HS-5 (cell line): ENCODE data around the gene TANGO6.

Experiments
- DNase-seq: peaks from one replicate; pipeline ENCODE4 v3.0.0-alpha.2; 2012; ENCODE audit warnings: low read depth

The TANGO6 gene

DNA sequence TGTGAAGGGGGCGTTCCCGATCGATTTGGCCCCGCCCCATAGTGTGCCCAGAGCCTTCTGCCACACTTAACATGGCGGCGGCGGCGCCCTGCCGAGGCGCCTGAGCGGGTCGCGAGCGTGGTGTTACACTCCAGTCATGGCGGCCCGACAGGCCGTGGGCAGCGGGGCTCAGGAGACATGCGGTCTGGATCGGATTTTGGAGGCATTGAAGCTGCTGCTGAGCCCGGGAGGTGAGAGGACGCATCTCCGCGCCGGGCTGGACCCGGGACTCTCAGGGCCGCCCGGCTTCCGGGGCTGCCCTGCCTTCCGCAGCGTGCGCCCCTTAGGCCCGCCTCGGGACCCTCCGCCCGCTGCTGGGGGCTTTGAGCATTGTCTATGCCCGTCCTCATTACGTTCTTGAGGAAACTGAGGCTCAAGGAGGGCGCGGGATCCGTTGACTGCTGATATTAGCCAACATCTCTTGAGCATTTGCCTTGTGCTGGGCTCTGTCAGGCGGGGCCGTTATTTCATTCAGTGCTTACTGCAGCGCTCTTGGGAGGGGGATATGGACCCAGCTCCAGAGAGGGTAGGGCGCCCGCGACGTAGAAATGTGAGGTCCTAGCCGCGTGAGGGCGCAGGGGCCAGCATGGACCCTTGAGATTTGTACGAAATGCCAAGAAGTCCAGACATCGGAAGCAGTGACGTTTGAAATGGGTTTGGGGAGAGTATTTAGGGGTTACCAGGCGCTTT lies at the start of gene TANGO6:
Gene TANGO6, plus strand, starts transcription at position 50 of the 729 bp plus-strand sequence. Its CDS starts 87 bp downstream, at position 137.
- peak; percentile 20 for DNase-seq

DNA sequence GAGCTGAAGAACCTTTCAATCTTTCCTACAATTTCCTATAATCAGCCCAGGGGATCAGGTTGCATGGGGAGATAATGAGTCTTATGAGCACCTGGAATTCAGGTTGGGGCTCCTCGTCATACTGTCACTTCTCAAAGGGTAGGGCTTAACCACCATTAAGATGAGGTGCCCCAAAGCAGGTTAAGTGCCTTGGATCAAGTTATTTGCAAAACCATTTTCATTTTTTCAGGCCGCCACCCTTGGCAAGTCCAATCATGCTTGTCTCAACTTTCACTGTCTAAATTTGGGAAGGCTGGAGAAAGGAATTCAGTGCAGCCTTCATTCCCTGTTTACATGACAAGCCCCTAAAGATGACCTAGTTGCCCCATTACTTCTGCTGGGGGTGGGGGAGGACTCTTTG lies 44.9 kb upstream of the TANGO6 start:
- DNase-seq, result no peak

DNA sequence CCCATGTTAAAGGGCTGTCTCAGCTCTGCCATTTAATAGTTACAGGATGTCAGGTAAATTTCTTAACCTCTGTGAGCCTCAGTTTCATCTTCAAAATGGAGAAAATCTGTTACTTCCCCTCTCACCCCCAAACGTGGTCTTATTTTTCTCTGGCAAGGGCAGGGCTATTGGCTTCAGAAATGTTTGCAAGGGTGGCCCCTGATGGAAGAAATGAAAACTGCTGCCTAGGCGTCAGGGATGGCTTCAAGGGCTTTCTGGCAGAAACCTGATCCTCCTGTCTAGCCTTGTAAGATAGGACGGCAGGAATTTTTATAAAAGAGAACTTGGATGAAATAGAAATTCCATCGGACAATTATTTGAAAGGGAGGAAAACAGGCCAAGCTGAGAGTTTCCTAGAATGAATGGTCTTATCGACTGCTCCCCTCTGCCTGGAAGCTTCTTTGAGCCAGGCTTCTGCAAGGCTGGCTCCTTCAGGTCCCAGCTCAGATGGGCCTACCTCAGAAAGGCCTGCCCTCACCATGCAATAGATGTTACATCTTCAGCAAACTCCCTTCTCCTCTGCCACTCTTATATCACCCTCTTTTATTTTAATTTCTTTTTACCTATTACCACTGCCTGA lies 43.0 kb upstream of the TANGO6 start:
- peak; percentile 57 for DNase-seq

DNA sequence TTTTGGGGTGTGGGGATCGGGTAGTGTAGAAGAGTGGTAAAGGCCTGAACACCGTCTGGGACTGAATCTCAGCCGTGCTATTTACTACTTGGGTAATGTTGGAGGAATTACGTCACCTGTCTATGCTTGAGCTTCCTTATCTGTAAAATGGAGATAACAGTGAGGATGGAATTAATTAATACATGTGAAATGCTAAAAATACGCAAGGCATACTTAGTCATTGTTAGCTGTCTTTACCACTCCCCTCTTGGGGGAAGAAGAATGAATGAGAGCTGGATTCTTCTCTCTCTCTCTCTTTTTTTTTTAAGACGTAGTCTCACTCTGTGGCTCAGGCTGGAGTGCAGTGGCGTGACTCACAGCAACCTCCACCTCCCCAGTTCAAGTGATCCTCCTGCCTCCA lies 41.1 kb upstream of the TANGO6 start:
- peak; percentile 76 for DNase-seq

DNA sequence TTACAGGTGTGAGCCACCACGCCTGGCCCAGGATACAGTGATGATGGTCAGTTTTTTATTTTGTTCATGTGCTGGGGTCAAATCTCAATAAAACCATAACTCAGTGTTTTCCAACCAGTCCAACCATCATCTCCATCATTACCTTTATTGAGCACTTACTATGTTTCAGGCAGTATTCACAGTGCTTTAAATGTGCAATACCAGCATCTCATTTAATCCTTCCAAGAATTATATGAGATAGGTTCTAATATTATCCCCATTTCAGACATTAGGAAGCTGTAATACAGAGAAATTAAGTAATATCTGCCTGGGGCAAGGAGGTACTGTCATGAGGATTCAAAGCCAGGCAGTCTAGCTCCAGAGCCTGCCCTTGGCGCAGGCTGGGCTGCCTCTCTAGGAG lies 36.9 kb upstream of the TANGO6 start:
- no peak for DNase-seq

DNA sequence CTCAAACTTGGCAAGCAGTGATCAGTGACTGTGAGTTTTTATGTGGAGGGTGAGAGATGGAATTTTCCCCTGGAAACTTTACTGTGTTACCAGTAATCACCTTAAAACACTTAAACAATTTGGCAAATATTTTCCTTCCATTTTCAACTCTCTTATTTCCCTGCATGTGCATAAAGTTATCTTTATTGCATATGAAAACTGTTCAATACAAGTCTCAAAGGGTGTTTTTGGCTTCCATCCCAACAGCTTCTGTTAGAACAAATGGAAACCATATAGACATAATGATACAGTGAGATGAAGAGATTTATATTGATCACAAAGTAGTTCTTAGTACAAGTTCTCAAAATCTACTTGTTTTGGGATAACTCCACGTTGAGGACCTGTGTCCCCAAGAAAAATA lies 36.4 kb upstream of the TANGO6 start:
- no peak for DNase-seq

DNA sequence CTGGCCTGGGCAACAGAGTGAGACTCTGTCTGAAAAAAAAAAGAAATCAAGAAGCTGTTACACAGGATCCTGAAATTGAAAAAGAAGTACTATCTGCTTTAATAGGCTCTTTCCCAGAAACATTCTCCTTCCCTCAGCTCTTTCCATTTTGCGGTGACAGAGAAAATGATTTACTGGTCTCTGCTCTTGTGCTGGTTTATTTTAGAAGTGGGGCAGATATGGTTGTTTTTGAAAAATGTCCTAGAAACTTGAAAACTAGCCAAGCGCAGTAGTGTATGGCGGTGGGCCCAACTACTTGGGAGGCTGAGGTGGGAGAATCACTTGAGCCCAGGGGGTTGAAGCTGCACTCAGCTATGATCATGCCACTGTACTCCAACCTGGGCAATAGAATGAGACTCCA lies 28.8 kb upstream of the TANGO6 start:
- no peak for DNase-seq

DNA sequence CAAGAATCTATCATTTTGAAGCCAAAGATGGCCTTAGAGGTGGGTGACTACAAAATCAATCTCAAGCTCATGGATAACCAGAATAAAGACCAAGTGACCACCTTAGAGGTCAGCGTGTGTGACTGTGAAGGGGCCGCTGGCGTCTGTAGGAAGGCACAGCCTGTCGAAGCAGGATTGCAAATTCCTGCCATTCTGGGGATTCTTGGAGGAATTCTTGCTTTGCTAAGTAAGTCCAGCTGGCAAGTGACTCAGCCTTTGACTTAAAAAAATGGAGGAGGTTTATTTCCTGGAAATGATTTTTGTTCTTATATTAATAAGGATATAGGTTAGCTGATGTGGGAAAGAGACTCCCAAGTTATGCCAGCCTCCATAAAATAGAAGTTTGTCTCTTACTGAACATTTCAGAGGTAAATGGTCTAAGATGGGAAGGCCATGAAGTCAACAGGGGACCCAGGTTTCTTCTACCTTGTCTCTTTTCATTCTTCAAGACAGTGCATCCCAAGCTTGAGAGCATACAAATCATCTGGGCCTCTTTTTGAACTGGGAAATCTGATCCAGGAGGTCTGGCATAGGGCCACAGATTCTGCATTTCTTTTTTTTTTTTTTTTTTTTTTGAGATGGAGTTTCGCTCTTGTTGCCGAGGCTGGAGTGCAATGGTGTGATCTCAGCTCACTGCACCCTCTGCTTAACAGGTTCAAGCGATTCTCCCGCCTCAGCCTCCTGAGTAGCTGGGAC lies 19.8 kb upstream of the TANGO6 start:
- DNase-seq, result peak; percentile 85

DNA sequence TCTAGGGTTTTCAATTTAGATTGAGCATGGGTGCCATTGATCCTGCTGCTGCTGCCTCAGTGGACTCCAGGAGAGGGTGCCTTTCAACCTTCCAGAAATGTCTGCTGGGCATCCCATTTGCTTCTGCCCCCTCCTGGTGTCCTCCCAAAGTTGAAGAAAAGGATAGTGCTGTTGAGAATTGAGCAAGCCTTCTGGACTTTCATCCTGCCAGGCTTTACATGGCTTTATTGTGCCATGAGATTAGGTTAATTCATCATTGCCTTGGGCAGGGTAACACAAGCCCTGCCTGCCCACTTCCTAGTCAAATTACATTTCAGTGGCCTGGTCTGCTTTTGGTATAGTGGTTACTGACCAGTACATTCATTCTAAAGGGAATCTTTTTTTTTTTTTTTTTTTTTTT lies 17.9 kb upstream of the TANGO6 start:
- DNase-seq, result no peak

DNA sequence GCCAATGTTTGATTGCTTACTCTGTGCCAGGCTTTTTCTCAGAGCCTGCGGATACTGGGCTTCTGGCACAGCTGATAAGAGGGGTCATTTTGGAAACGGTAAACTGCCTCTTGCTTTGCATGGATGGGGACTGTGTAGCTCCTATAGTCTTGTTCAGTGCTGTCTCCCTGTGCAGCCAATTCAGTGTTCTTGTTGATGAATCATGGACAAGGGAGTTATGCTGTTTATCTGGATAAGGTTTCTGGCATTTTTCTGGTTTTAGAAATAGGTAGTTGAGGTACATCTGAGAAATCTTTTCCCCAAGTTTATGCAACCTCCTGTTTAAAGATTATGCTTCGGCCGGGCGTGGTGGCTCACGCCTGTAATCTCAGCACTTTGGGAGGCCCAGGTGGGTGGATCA lies 16.7 kb upstream of the TANGO6 start:
- DNase-seq, result no peak

DNA sequence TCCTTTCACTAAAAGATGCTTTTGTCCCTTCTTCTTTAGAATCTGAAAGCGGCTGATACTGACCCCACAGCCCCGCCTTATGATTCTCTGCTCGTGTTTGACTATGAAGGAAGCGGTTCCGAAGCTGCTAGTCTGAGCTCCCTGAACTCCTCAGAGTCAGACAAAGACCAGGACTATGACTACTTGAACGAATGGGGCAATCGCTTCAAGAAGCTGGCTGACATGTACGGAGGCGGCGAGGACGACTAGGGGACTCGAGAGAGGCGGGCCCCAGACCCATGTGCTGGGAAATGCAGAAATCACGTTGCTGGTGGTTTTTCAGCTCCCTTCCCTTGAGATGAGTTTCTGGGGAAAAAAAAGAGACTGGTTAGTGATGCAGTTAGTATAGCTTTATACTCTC lies 10.1 kb upstream of the TANGO6 start:
- no peak for DNase-seq

DNA sequence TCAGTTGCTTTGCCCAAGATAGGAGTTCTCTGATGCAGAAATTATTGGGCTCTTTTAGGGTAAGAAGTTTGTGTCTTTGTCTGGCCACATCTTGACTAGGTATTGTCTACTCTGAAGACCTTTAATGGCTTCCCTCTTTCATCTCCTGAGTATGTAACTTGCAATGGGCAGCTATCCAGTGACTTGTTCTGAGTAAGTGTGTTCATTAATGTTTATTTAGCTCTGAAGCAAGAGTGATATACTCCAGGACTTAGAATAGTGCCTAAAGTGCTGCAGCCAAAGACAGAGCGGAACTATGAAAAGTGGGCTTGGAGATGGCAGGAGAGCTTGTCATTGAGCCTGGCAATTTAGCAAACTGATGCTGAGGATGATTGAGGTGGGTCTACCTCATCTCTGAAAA lies 8.8 kb upstream of the TANGO6 start:
- no peak for DNase-seq

DNA sequence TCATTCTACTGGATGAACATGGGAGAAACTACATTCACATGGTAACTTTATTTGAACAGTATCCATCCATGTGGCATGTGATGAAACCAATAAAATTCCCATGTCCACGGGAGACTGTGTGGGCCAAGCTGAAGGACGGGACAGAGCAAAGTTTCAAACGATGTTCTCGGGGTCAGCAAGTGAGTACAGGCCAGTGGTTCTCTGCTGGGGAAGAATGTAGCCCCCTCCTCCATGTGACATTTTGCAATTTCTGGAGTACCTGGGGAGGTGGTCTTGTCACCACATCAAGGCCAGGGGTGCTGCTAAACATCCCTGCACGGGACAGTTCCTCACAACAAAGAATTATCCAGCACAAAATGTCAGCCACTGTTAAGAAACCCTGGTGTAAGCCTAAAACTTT lies 7.4 kb upstream of the TANGO6 start:
- no peak for DNase-seq

DNA sequence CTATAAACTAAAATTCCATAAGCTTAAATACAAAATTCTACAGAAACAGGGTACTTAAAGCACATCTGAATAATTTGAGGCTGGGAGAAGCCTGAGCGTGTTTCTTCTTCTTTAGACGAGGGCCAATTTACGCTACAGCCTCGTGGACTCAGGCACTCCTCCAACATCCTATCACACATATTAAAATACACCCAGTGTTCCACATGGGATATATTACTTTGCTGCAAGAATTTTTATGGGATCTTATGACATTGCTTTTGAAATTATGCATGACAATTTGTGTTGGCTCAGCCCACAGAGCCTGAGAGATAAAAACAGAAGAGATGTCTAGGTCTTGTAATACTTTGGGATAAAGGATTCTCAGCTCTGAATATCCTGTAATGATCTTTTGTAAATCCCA lies 3.5 kb upstream of the TANGO6 start:
- no peak for DNase-seq

DNA sequence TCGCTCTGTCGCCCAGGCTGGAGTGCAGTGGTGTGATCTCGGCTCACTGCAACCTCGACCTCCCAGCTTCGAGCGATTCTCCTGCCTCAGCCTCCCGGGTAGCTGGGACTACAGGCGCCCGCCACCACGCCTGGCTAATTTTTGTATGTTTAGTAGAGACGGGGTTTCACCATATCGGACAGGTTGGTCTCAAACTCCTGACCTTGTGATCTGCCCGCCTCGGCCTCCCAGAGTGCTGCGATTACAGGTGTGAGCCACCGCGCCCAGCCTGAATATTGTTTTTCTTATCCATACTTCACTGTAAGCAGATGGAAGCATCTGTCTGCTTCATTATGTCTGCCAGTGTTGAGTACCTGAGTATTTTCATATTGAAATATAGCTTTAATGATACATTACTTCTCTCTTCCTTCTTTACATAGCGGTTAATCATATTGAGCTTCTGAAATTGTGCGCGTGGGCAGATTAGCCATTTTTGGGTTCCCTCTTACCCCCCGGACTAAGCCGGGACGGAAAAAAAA lies 308 bp upstream of the TANGO6 start:
- peak; percentile 35 for DNase-seq

DNA sequence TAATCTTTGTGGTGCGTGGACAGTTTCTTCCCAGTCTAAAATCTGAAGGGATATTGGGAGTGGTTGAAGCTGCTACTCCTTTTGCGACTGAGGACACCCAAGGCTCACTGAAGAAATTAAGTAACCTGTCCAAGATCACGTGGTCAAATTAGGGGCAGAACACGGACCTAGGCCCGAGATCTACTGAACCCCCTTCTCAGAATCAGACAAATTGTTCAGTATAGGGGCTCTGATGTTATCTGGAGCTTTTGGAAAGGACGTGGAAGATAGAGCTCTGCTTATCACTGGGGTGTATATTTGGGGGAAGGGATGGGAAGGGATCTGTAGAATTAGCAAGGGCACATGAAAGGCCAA lies 857 bp downstream of the TANGO6 start:
- no peak for DNase-seq

DNA sequence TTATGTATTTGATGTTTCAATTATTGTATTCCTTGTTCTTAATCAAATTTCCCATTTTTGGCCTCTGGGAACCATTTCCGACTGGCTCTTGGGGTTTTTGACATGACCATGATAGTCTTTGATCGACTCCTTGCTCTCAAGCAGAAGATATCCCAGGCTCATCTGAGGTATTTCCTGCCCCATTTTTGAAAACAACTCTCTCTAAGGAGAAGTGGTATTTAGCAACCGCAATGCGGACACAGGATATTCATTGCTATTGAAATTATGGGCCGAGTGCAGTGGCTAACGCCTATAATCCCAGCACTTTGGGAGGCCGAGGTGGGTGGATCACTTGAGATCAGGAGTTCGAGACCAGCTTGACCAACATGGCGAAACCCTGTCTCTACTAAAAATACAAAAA lies 5.5 kb downstream of the TANGO6 start:
- no peak for DNase-seq

DNA sequence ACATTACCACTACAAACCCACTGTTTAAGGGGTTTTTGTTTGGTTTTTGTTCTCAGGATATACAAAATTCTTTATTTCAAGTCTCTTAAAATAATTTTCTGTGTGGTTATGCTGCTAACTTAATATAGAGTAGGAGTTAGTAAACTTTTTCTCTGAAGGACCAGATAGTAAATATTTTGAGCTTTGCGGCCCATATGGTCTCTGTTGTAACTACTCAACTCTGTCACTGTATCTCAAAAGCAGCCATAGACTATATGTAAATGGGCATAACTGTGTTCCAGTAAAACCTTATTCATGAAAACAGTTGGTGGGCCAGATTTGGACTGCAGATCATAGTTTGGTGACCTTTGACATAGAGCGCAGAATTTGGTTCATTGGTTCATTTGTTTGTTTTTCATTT lies 7.2 kb downstream of the TANGO6 start:
- DNase-seq, result no peak

DNA sequence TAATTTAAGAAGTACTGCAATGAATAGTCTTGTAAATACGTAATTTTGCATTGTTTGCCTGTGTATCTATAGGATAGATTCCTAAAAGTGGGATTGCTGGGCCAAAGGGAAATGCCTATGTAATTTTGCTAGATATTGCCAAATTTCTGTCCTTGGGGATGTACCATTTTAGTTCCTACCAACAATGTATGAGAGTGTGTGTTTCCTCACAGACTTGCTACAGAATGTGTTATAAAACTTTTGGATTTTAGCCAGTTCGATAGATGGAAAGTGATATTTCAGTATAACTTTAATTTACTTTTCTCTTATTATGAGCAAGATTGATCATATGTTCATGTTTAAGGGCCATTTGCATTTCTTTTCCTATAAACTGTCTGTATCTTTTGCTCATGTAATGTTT lies 8.3 kb downstream of the TANGO6 start:
- DNase-seq, result no peak

DNA sequence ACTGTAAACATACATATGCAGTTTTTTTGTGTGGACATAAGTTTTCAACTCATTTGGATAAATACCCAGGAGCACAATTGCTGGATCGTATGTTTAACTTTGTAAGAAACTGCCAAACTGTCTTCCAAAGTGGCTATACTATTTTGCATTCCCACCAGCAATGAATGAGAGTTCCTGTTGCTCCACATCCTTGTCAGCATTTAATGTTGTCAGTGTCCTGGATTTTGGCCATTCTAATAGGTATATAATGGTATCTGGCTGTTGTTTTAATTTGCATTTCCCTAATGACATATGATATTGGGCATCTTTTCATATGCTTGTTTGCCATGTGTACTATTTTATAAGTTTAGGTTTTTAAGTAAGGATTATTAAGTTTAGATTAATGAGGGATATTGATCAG lies 14.1 kb downstream of the TANGO6 start:
- DNase-seq, result no peak

DNA sequence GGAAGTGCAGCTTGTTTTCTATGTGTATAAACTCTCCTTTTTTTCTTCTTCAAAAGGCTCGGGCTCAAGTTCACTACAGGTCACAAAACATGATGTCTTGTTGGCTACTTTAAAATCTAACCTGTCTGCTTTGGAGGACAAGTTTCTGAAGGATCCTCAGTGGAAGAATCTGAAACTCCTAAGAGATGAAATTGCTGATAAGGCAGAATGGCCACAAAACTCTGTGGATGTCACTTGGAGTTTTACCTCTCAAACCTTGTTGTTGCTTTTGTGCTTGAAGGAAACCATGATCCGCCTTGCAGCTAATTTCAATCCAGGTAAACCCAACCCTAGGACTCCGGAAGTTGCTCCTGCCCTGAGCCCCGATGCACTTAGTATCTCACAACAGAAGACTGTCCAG lies 16.5 kb downstream of the TANGO6 start:
- DNase-seq, result no peak

DNA sequence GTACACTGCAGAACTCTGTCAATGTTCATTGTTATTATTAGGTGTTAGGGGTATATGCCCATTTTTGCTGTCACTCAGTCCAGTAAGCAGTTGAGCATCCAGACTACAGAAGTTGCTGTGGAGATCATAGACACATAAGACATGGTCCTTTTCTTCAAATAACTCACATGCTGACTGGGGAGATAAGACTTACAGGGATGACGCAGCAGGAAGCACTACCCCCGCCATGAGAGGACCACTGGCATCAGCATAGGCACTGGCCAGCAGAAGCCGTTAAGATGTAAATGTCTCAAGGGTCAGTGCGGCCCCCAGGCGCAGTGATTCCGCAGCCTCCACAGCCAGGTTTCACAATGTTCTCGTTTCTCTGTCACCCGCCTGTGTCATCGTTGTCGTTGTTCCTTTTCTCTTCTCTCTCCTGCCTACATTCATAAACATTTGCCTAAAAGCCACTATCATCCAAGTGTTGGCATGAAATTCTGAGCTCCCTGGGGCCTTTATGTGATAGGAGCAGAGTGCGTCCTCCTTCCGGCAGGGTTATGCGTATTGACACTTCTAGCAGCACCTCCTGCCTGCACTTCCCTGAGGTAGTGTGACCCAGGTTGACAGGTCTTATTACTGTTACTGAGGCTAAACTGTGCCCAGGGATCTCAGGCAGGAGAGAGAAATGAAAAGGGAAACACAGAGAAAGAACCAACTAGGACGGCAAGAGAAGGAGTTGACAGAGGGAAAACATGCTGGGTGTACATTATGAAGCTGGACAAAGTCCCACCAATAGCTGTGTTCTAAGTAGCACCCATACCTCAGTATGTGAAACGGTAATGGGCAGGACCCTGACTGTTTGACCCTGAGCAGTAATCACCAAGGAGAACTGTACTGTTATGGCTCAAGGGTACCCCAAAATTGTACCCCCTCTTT lies 17.9 kb downstream of the TANGO6 start:
- DNase-seq, result no peak
